Brain microvascular endothelial cell (primary cell): Measurements from ENCODE around the gene WBP11.
"Not testable (repeated sequence)": the region's sequence is repeated elsewhere in the genome, so short reads cannot be mapped to it uniquely, and the experiment has no call there.

ENCODE experiments used
- DNase-seq: peaks from one replicate; pipeline ENCODE4 v3.0.0-alpha.2; 2020
- H3K27ac ChIP-seq: fragments of 250-450 bp; sonication (Bioruptor Pico); 2 replicates; pipeline ENCODE4 v1.5.1; 2020; ENCODE audit warnings: mild to moderate bottlenecking, moderate library complexity
- H3K27me3 ChIP-seq: fragments of 250-450 bp; sonication (Bioruptor Pico); replicated peaks from 2 replicates; pipeline ENCODE4 v1.5.1; 2020; ENCODE audit warnings: mild to moderate bottlenecking
- H3K36me3 ChIP-seq: fragments of 250-450 bp; sonication (Bioruptor Pico); replicated peaks from 2 replicates; pipeline ENCODE4 v1.5.1; 2020; ENCODE audit warnings: mild to moderate bottlenecking
- H3K4me3 ChIP-seq: 2 replicates; pipeline ENCODE4 v1.5.1; 2011; ENCODE audit warnings: low read depth, mild to moderate bottlenecking, control low read depth, low read length, moderate library complexity
- CTCF ChIP-seq: IDR thresholded peaks from 2 replicates; pipeline ENCODE4 v1.5.1; 2011; ENCODE audit warnings: low read depth, mild to moderate bottlenecking, moderate library complexity, low read length, control low read depth, inconsistent platforms; ENCODE audit errors: missing control alignments
- in situ Hi-C: cut with HindIII; loops from 2 replicates; pipeline ENCODE4 v1.10.0; 2017; ENCODE audit warnings: low sequenced_read_pairs, low pct_ligation_motif_present

WBP11 gene

GRCh38 chr12:14765398-14765797 lies 37.9 kb downstream of the WBP11 start:
- DNase-seq: no peak
- in situ Hi-C loops: no loop called here
- Histone ChIP-seq H3K27me3 (no peaks in the 10 kb centered on the region), H3K36me3 (no peaks in the 10 kb centered on the region), H3K4me3 (no peak overlapping the region), H3K27ac (no peak overlapping the region)
- no peak for TF ChIP-seq CTCF

GRCh38 chr12:14759711-14760280 lies 43.5 kb downstream of the WBP11 start:
- H3K4me3 ChIP-seq, in situ Hi-C loops, H3K36me3 ChIP-seq, H3K27me3 ChIP-seq, DNase-seq, H3K27ac ChIP-seq: not testable (repeated sequence)

GRCh38 chr12:14756334-14757143 lies 46.7 kb downstream of the WBP11 start:
- Histone ChIP-seq H3K27me3 (no peaks in the 10 kb centered on the region), H3K4me3 (no peak overlapping the region), H3K36me3 (no peaks in the 10 kb centered on the region), H3K27ac (no peak overlapping the region)
- no peak for DNase-seq
- in situ Hi-C loops: no loop called here
- TF ChIP-seq CTCF: peak; percentile 62

GRCh38 chr12:14751986-14752385 lies 51.3 kb downstream of the WBP11 start:
- TF ChIP-seq CTCF: no peak
- Histone ChIP-seq H3K4me3 (no peak overlapping the region), H3K27me3 (no peaks in the 10 kb centered on the region), H3K27ac (no peak overlapping the region), H3K36me3 (no peaks in the 10 kb centered on the region)
- DNase-seq: no peak
- in situ Hi-C loops: no loop called here

- in situ Hi-C loops: no loop called here
- Histone ChIP-seq H3K36me3 (no peaks in the 10 kb centered on the region), H3K27ac (no peak overlapping the region), H3K27me3 (no peaks in the 10 kb centered on the region), H3K4me3 (no peak overlapping the region)
- no peak for TF ChIP-seq CTCF
- DNase-seq: no peak
Observed at GRCh38 chr12:14743061-14743460, 60.2 kb downstream of the WBP11 start.

GRCh38 chr12:14741942-14742341 lies 61.3 kb downstream of the WBP11 start:
- Histone ChIP-seq H3K4me3 (no peak overlapping the region), H3K27me3 (no peaks in the 10 kb centered on the region), H3K27ac (no peak overlapping the region), H3K36me3 (no peaks in the 10 kb centered on the region)
- no peak for DNase-seq
- TF ChIP-seq CTCF: no peak
- in situ Hi-C loops: no loop called here
